RWPE1 (cell line): ENCODE measurements around the gene APBA2.

Experiments
- CTCF ChIA-PET: fragments of 350-600 bp; sonication (Branson Sonifier 250); formaldehyde crosslinking; extraction: SDS; loops from one replicate; lab custom pipeline; 2021; lab: Yijun Ruan, JAX
- POLR2A ChIA-PET: fragments of 400-600 bp; formaldehyde crosslinking; extraction: SDS; loops from one replicate; lab custom pipeline; 2020; ENCODE audit warnings: antibody characterized with exemption; ENCODE audit not compliant: low non-redundant PET; lab: Yijun Ruan, JAX
- DNase-seq: peaks from one replicate; pipeline ENCODE4 v3.0.0; 2012; ENCODE audit warnings: low spot score
- H3K27ac ChIP-seq: fragments of 450-650 bp; 2 replicates; pipeline ENCODE4 v1.5.1; 2017
- TF ChIP-seq, protein P1 (sequence below): fragments of 450-650 bp; conservative IDR thresholded peaks from 2 replicates; pipeline ENCODE4 v1.5.1; 2017; ENCODE audit warnings: low read depth, mild to moderate bottlenecking

The APBA2 gene

DNA sequence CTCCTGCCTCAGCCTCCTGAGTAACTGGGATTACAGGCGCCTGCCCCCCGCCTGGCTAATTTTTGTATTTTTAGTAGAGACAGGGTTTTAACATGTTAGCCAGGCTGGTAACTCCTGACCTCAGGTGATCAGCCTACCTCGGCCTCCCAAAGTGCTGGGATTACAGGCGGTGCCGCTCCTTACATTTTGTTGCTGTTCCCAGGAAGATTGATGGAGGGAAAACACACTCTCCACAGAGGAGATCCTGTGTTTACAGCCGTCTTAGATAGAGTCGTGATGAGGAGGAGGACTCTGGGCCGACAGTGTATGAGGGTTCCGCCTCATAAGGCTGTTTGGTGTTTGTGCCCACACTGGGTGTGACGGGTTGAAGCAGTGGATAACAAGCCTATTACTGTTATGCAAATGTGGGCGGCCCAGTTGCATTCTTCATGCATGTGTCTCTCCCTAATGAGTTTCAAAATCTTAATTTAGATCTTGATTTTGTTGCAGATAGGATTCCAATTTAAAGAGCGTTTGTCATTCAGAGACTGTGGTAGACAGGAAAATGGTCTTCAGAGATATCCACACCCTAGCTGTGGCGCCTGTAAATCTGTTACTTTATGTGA lies 60.0 kb downstream of the APBA2 start:
- ChIA-PET CTCF (no interaction called here), POLR2A (no interaction called here)
- no peak overlapping the region for H3K27ac ChIP-seq
- TF ChIP-seq, protein P1, sequence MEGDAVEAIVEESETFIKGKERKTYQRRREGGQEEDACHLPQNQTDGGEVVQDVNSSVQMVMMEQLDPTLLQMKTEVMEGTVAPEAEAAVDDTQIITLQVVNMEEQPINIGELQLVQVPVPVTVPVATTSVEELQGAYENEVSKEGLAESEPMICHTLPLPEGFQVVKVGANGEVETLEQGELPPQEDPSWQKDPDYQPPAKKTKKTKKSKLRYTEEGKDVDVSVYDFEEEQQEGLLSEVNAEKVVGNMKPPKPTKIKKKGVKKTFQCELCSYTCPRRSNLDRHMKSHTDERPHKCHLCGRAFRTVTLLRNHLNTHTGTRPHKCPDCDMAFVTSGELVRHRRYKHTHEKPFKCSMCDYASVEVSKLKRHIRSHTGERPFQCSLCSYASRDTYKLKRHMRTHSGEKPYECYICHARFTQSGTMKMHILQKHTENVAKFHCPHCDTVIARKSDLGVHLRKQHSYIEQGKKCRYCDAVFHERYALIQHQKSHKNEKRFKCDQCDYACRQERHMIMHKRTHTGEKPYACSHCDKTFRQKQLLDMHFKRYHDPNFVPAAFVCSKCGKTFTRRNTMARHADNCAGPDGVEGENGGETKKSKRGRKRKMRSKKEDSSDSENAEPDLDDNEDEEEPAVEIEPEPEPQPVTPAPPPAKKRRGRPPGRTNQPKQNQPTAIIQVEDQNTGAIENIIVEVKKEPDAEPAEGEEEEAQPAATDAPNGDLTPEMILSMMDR, result no peak
- DNase-seq, result no peak

DNA sequence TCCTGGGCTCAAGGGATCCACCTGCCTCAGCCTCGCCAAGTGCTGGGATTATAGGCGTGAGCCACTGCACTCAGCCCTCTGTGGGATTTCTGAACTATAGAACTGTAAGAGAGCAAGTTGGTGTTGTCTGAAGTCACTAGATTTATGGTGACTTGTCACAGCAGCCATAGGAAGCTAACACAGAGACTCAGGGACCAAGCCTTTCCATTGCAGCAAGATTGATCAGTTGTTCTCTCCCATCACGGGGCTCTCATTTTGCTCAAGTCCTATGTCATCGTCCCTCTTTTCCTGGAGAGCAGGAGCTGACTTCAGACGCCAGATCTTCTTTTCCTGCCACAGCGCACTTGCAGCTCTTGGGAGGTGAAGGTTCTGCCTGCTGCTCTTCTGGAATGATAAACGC lies 61.0 kb downstream of the APBA2 start:
- DNase-seq, result no peak
- POLR2A ChIA-PET, result no interaction called here
- no peak overlapping the region for H3K27ac ChIP-seq
- CTCF ChIA-PET, result no interaction called here
- TF ChIP-seq, protein P1, result no peak

DNA sequence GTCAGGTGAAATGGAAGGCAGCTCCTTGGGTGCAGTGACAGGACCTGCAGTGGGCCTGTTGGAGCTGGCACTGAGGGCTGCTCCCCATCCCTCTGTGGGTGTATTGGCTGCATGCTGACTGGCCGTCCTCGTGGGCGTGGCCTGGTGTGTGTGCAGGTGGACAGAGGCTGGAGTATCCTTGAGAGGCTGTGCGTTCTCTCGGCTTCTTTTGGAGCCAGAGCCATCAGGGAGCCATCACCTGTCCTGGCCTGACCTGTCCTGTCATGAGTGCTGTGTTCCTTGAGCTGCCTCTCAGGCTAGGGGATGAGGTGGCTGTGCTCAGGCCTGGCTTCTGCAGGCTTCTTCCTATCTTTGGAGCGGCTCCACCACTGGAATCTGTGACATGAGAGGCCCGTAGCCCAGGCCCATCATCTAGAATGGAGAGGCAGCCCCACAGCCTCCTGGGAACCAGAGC lies 61.5 kb downstream of the APBA2 start:
- no peak overlapping the region for H3K27ac ChIP-seq
- POLR2A ChIA-PET, result no interaction called here
- CTCF ChIA-PET, result no interaction called here

DNA sequence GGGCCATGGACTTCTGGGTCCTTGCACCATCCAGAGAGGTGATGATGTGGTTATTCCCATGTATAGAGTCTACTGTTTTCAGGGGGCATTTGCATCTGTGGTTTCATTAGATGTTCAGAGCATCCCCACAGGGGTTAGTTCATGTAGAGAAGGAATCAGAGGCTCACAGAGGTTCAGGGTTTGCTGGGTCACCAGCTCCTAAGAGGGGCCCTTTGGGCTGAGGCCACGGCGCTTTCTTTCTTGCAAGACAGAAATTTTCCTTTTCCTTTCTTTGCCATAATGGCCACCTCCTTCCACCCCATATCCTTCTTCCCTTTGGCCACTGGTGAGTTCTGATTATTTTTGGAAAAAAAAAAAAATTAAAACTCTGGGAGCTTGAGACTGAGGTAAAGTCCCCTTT lies 62.3 kb downstream of the APBA2 start:
- CTCF ChIA-PET, result no interaction called here
- POLR2A ChIA-PET, result no interaction called here
- H3K27ac ChIP-seq, result no peak overlapping the region
- TF ChIP-seq, protein P1, result no peak
- no peak for DNase-seq

More for the DNA sequence above, 61.5 kb downstream of the APBA2 start:
- no peak for DNase-seq
- TF ChIP-seq, protein P1, result no peak

DNA sequence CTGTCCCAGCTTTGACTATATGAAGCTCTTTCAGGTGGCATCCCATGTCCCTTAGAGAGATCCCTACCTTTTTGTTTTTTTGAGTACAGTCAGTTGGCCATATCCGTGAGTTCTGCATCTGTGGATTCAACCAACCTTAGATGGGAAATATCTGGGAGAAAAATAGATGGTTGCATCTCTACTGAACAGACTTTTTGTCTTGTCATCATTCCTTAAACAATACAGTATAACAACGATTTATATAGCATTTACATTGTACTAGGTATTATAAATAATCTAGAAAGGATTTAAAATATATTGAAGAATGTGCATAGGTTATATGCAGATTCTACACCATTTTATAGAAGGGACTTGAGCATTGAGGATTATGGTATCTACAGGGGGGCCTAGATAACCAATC lies 65.1 kb downstream of the APBA2 start:
- no peak overlapping the region for H3K27ac ChIP-seq
- no peak for DNase-seq
- TF ChIP-seq, protein P1, result no peak
- POLR2A ChIA-PET, result no interaction called here
- CTCF ChIA-PET, result no interaction called here

DNA sequence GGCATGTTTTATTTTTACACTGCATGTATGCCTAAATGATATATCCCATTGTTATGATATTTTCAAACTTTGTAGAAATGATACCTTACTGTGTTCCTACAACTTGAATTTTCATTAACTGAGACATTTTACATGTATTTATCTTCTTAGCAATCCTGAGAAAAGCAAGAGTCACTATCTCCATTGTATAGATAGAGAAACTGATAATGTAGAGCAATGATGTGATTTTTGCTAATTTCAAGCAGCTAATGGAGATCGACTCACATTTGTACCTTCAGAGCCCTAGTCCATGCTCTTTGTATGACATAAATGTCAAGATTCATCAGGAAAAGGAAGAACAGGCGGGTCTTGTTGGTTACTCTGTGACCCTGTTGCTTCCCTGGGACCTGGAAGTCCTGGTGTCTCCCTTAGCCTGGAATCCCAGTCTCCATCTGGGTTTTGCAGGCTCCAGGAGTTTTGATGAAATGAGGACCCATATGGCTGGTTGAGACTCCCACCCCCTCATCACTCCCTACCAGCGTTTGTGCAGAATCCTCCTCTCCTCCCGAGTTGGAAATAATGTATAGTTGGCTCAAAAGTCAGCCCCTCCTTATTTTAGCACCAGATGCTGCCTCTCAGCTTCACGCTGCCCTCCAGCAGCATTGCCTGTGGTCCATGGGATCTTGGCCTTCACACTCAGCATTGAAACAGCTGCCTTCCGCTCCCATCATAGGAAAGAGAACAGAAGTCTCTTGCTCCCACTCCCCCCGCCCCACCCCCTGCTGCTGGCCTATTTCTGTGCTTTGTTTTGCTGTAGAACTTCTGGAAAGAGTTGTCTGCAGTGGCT lies 67.1 kb downstream of the APBA2 start:
- ChIA-PET CTCF (no interaction called here), POLR2A (no interaction called here)
- DNase-seq, result no peak
- TF ChIP-seq, protein P1, result no peak
- H3K27ac ChIP-seq, result no peak overlapping the region
